ENCODE results near the gene DYNC1LI1. TPM values are rescaled to one million over a fixed set of nuclear protein-coding genes. Genes with fewer than 3 reads are reported as not detected.

The DYNC1LI1 gene
- total and polyA plus RNA-seq, 2 donors: 28.4 to 29.2 TPM

GRCh38 chr3:32480604-32481003 is 90.1 kb downstream of the DYNC1LI1 start:
- H3K9me3 ChIP-seq (ENCODE audit: control insufficient read depth in 2 of 2, insufficient read depth in 1 of 2, low read length in 1 of 2): no peaks in the 10 kb centered on the region
- H3K36me3 ChIP-seq (ENCODE audit: control insufficient read depth in 2 of 2, insufficient read depth in 2 of 2, low read length in 1 of 2): peaks cover 13 to 30% of the 10 kb centered on the region in 2 donors
- WGBS: 100% methylated on average over 1 of the region's 1 CpG

More at GRCh38 chr3:32480604-32481003, 90.1 kb downstream of the DYNC1LI1 start:
- no peak for DNase-seq (ENCODE audit: low read depth in 6 of 9, low spot score in 9 of 9)
- no peak overlapping the region for H3K27ac ChIP-seq (ENCODE audit: low read depth in 1 of 2, low read length in 1 of 2)
- H3K4me3 ChIP-seq (ENCODE audit: low read length in 2 of 2): no peak overlapping the region
- H3K27me3 ChIP-seq (ENCODE audit: control insufficient read depth in 2 of 2, insufficient read depth in 1 of 2, low read length in 1 of 2): no peaks in the 10 kb centered on the region
- peaks cover 0 to 6% of the 10 kb centered on the region in 2 donors for H3K4me1 ChIP-seq (ENCODE audit: control insufficient read depth in 2 of 2, insufficient read depth in 2 of 2, low read length in 2 of 2)

Other genes starting within 250 kb of the DYNC1LI1 start
- 12.5 TPM for gene CMTM7, start 179.0 kb downstream of the DYNC1LI1 start, total RNA-seq
- gene CMTM7, start 179.0 kb downstream of the DYNC1LI1 start, polyA plus RNA-seq: 45.7 TPM
- 56.2 TPM for gene CMTM6, start 68.0 kb downstream of the DYNC1LI1 start, total RNA-seq
- 46.3 TPM for gene CMTM6, start 68.0 kb downstream of the DYNC1LI1 start, polyA plus RNA-seq
- 41.6 TPM for gene CNOT10, start 114.3 kb upstream of the DYNC1LI1 start, total RNA-seq
- gene CNOT10, start 114.3 kb upstream of the DYNC1LI1 start, polyA plus RNA-seq: 28.9 TPM
- 0.09 TPM for gene TRIM71, start 247.1 kb upstream of the DYNC1LI1 start, total RNA-seq
- gene TRIM71, start 247.1 kb upstream of the DYNC1LI1 start, polyA plus RNA-seq: 0.09 TPM

Data from thymus (tissue), 11 donors.